ENCODE data around the gene FAM169A.
A peak's percentile ranks its signal among the peaks of the same experiment; 100 is the strongest.
"Not testable (repeated sequence)": the region's sequence is repeated elsewhere in the genome, so short reads cannot be mapped to it uniquely, and the experiment has no call there.

Gene FAM169A

DNA sequence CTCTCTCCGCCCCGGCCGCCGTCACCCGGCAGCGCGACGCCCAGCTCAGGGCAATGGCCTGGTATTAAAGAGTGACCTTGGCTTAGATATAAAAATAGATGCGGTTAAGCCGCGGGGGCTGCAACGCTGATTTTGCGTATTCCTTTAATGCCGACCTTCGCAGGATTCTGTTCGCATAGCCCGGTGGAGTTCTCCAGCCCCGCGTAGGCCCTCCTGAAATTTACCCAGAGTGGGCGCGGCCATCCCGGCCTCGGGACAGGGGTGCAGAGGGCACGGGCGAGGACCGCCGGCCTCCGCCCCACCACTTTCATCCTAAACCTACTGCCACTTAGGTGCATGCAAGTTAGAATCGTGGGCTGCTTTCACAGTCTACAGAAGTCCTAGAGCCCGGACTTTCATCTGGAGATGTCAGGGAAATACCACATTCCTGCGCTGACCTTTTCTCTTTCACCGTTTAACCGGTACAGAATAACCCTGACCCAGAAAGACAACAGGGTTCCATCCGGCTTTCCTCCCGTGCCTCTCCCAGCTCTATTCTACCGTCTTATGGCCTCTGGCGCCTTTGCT lies 492 bp upstream of the FAM169A start:
- DNase-seq: peak; percentile 83

DNA sequence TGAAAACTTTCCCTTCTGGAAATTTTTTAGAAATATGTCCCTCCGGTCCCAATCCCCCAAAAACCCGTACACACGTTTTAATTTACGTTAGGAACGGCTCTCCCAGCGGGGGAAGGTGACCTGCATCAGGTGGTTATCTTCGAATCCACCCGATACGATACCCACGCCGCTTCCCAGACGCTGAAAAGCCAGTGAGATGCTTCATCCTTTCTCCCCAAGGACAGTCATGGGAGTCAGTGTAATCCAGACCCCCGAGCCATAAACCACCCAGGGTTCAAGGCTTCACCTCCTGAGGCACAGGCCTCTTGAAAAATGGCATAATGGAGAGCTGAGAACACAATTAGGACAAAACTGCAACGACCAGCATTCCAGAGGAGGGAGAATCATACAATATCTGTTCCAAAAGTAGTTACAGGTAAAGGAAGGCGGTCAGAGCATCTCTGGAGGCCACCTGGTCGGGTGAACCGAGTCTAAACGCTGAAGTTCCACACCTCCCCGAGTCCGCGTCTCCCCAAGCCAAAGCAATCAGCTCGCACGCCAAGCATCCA lies 857 bp downstream of the FAM169A start:
- DNase-seq: peak; percentile 78

DNA sequence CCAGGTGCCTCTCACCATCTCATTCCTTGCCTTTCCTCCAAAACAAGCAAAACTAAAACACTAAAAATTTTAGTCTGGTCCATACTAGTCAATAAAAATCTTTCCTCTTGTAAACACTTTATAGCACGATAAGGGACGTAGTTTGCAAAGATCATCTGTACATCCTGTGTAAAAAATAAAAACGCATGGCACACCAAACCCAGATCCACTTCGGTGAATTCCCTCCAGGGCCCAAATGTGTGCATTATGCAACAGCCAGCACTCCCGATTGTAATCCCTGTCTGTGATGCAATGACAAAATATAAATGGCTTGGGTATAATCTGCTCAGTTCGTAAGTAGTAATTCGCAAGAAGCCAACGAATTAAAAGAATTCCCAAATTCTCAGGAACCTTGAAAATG lies 1.4 kb downstream of the FAM169A start:
- DNase-seq: no peak

DNA sequence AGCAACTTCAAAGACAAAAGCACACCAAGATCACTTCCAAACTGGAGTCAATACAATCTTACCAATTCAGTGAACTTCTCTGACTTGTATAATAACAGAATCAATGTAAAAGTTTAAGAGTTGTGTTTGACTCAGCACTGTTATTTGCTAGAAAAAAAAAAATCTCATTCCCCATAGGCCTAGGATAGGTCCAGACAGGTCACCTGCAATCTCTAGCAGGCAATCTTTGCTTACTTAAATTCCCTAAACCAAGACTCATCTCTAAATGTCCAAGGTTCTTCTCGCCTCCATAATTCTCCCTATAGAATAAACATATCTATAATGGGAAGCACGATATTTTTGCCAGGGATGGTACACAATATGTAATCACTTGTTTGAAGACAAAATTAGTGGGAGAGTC lies 2.5 kb downstream of the FAM169A start:
- DNase-seq: no peak

DNA sequence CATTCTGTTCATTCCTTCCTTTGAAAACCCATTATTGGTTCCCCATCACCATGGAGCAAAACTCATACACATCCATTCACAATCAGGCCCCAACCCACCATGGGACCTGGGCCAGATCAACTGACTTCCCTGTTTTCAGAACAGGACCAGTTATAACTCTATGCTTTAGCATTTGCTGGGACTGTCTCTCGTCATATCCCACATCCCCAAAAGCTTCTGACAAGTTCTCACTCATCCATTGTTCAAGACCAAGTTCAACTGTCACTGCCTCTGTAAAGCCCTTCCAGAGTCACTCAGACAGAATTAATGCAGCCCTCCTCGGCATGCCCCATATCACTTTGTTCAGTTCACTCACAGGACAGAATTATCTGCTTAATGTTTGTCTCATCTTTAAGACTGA lies 4.0 kb downstream of the FAM169A start:
- peak; percentile 67 for DNase-seq

DNA sequence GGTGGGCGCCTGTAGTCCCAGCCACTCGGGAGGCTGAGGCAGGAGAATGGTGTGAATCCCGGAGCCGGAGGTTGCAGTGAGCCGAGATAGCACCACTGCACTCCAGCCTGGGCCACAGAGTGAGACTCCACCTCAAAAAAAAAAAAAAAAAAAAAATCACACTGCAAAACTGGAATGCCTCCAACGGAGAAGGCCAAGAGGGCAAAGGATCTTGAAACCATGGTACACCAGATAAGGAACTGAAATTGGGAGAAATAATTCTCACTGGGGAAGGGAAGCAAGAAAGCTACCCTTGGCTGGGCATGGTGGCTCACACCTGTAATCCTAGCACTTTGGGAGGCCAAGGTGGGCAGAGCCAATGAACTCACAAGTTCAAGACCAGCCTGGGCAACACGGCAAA lies 9.2 kb downstream of the FAM169A start:
- DNase-seq: not testable (repeated sequence)

DNA sequence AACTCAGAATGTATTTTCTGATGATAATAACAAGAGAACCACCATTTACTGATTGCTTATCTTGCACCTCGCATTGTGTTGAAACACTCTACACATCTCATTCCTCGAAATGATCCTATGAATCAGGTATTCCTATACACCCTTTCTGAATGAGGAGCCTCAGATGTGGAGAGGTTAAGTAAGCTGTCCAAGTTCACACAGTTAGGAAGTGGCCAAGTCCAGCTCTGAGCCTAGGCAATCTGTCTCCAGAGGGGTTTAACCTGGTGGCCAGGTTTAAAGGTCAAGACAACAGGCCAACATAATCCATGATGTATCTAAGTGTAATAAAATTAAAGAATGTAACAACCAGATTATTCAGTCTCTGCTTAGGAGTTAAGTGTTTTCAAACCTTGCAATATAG lies 12.9 kb downstream of the FAM169A start:
- DNase-seq: no peak

DNA sequence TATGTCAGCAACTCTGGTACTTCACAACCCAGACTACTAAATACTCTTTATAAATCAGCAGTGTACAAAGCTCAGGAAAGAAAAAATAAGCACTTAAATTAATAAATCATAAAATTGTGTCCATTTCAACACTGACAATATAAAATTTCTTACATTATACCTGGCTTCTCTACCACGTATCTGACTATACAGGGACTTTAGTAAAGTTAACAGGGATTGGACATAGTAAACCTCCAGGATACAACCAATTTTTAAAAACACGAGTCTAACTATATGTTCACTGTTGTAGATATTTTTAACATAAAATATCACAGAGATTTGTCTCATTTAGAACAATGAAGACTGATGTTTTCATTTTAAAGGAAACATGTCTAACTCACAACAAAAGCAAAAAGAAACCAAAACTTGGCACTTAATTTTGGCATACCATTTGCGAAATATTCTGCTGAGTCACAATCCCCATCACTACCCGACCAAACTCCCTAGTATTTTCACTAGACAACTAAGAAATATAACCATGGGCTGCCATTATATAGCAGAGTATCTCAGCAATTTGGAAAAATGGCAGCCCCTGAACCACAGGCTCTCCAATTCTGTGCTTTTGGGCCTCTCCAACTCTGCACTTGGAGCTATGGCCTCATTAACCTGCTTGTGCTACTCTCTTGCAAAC lies 14.4 kb downstream of the FAM169A start:
- DNase-seq: no peak

DNA sequence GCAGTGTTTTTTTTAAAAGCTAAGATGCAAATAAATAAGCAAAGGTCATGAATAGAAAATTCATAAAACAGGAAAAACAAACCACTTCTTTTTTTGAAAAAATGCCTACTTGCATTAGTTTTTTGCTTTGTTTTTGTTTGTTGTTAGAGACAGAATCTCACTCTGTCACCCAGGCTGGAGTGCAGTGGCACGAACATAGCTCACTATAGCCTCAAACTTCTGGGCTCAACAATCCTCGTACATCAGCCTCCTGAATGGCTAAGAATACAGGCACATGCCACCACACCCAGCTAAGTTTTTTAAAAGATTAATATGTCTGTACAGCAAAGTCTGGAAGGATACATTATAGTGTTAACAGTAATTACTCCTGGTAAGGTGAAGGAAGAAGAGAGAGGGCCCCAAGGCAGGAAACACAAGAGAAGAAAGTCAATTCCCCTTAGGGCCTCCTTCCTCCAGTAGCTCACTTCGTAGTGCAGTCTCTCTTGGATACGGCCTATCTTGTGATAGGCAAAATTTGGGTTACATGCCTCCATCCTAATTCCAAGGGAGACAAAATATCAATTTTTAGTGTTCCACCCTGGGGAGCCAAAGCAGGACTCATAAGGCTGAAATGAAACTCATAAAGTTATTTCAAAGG lies 15.3 kb downstream of the FAM169A start:
- DNase-seq: no peak

DNA sequence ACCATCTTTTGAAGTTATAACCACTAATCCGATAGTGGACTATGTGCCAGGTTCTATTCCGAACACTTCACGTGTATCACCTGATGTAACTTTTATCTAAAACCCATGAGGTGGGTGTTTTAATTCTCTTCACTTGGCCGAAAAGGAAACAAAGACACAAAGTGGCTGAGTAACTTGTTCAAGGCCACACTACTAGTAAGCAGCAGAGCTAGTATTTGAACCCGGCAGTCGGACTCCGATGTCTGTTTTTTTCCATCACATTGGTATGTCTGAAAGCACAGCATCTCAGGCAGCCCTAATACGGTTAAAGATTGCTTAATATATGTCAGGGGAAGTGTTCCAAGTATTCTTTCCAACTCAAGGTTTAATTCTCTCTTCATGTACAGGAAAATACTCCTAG lies 16.2 kb downstream of the FAM169A start:
- no peak for DNase-seq

DNA sequence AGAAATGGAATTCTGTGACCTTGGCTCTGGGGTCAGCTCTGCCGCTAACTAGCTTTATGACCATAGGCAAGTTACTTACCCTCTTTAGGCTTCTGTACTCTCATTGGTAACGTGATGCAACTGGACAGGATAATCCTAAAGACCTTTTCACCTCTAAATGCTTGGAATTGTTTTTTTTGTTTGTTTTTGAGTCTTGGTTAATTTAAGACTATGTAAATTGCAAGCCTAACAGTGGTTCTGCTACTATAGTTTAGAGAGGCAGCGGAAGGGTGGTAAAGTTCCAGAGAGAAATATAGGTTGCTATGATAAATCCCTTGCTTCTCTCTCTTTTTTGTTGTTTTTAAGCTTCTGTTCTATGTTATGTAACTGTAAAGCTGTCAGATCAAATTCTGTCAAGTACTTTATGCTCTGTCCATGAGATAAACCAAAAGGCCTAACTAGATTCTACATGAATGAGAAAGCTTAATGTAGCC lies 17.6 kb downstream of the FAM169A start:
- peak; percentile 77 for DNase-seq

DNA sequence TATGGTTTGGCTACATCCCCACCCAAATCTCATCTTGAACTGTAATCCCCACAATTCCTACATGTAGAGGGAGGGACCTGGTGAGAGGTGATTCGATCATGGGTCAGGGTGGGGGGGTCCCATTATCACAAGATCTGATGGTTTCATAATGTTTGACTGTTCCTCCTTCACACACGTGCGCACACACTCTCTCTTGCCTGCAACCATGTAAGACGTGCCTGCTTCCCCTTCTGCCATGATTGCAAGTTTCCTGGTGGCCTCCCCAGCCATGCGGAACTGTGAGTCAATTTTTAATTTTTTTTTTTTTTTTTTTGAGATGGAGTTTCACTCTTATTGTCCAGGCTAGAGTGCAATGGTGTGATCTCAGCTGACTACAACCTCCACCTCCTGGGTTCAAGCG lies 27.0 kb downstream of the FAM169A start:
- DNase-seq: no peak

DNA sequence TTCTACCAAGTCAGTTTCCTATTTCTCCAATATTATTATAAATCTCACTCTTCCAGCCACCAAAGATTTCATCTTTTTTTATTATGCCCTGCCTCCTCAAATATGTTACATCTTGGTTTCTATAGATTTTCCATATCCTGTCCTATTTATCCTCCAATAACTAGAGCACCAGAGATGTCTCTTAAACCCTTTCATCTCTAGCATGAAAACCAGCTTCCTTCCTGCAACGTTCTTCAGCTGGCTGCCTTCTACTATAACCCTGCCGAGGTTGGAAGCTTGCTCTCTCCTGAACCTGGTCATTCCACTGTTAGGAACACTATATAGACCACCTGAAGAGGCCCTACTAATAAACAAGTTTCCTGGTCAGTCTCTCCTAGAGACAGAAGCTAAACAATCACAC lies 27.9 kb downstream of the FAM169A start:
- no peak for DNase-seq

DNA sequence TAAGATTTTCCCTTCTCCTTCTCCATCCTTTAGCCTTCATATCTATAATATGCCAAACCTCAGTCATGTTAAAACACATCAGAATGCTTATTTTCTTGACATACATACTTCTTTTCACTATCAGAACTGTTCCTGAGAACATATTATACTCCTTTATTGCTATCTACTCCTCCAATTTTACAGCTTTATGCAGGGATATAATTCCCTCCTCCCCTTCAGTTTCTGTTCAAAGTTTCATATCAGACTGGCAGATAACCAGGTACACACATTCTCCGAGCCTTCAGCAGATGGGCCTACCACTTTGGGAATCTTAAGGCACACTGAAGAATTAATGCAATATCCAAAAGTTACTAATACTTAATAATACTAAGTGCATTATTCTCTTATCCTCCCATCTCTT lies 29.1 kb downstream of the FAM169A start:
- no peak for DNase-seq

DNA sequence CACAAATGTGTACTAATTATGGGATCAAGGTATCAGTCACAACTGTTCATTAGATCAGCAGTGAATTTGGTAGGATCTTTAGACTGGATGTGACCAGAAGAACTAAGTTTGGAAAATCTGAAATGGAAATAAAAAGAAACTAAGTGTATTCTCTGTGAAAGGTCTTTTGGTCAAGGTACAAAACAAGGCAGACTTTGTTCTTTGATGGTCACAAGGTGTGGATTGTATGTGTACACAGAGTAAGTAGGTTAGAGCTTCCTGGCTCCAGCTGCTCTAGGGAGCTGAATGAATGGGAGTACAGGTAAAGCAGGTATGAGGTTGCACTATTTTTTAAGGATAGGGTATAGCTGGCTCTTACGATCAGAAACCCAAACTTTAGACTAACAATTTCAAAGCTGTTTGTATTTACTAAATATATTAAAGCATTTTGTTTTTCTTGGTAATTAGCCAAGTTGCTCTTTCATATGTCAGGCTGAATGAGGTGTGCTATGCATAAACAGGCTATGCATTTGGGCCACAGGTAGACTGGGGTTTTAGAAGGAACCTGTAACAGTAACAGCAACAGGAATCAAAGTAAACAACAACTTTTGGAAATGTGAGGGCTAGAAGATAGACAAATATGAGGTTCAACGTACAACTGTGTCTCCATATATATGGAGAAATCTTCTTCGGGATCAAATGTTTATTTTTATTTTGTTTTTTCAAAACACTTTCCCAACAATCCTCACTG lies 32.5 kb downstream of the FAM169A start:
- DNase-seq: no peak

DNA sequence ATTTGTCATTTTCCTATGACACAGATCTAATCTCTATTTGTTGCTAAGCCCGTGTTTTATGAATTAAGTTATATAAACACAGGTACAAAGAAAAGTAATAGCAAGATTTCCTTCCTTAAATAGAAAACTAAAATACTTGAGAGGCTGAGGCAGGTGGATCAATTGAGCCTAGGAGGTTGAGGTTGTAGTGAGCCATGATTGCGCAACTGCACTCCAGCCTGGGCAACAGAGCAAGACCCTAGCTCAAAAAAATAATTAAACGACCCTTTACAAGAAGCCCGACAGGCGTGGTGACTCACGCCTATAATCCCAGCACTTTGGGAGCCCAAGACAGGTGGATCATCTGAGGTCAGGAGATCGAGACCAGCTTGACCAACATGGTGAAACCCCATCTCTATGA lies 36.8 kb downstream of the FAM169A start:
- DNase-seq: no peak

DNA sequence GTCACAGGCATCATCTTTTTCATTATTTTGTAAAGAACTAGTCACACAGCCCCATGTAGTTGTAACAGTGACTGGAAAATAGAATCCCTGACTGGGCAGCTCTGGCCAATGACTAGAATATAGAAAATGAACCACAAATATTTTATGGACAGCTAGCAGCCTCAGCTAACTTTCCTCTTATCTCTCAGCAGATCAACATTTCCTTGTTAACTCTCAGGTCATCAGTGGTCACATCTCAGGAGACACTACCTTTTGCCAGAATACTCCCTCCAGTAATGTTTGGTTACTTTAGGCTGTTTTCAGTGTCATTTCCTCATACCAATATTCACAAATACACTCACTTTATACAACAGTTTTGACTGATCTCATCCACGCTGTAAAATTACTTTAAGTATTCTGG lies 43.9 kb downstream of the FAM169A start:
- no peak for DNase-seq

DNA sequence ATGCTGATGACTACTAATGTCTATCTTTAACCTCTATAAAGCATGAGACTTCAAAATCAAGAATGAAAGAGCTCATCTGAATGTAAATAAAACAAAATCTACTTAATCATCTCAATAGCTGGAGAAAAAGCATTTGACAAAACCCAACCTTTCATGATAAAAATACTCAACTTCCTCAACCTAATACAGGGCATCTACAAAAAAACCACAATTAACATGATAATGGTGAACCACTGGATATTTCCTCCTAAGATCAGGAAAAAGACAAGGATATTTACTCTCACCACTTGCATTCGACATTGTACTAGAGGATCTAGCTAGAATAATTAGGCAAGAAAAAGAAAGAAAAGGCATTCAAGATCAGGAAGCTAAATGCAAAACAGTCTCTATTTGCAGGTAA lies 49.3 kb downstream of the FAM169A start:
- no peak for DNase-seq

DNA sequence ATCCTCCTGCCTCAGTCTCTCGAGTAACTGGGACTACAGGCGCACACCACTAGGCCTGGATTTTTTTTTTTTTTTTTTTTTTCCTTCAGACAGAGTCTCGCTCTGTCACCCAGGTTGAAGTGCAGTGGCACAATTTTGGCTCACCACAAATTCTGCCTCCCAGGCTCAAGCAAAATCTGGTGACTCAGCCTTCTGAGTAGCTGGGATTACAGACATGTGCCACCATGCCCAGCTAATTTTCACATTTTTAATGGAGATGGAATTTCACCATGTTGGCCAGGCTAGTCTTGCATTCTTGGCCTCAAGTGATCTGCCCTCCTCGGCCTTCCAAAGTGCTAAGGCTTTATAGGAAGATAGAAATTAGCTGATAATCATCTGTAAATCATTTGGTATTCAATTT lies 55.3 kb downstream of the FAM169A start:
- no peak for DNase-seq

DNA sequence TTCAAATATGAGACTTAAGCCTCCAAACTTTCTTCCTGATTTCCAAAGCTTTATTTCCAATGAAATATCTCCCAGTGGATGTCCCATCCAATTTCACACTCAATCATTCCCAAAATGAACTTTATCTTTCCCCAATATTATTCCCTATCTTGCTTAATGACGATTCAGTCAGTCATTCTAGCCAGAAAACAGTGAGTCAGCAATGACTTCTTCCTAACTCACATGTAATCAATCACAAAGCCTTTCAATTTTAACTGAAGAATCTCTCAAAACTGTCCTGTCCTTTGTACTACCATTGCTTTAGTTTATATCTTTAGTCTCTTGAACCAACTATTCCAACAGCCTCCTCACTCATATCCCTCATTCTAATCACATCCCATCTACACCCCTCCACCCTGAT lies 64.2 kb downstream of the FAM169A start:
- DNase-seq: no peak

DNA sequence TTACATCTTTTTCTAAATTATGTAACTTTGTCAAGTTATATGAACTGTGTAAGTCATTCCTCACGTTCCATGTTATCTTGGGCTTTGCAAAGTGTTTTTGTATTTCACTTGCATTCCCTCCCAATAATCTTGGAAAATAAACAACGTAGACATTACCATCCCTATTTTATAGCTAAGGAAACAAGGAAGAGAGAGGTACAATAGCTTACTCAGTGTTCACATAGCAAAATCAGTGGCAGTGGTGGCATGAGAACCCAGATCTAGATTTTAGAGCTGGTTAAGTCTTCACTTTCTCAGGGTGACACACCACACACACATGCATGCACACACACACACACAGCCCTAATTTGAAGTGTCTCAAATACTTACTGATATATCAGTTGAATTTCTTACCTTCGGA lies 65.0 kb downstream of the FAM169A start:
- no peak for DNase-seq

DNA sequence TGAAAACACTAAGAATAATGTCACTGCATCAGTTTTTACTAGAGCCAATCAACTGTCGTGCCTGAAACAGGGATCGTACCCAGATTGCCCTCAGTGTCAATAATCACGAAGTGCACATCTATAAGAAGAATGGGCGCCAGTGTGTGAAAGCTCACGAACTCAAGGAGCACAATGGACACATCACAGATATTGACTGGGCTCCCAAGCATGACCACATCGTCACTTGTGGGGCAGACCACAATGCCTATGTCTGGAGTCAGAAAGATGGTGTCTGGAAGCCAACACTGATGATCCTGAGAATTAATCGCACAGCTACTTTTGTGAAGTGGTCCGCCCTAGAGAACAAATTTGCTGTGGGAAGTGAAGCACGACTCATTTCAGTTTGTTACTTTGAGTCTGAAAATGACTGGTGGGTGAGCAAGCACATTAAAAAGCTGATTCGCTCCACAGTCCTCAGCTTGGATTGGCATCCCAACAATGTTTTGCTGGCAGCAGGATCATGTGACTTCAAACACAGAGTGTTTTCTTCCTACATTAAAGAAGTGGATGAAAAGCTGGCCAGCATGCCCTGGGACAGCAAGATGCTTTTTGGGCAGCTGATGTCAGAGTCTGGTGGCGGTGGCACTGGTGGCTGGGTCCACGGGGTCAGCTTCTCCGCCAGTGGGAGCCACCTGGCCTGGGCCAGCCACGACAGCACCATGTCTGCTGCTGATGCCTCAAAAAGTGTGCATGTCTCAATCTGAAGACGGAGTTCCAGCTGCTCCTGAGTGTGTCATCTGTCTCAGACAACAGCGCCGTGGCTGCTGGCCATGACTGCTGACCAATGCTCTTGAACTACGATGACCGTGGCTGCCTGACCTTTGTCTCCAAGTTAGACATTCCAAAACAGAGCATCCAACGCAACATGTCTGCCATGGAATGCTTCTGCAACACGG lies 66.9 kb downstream of the FAM169A start:
- DNase-seq: no peak

Measured in retina (tissue), 1 donor.